DOHH2 (cell line): ENCODE measurements around the gene USB1.

ENCODE experiments used
- EZH2phosphoT487 ChIP-seq: fragments of 200-600 bp; sonication (generic); IDR thresholded peaks from 2 replicates; pipeline ENCODE4 v1.6.1; 2017; ENCODE audit warnings: borderline replicate concordance, mild to moderate bottlenecking, antibody characterized with exemption, low read length, moderate library complexity, mixed read lengths
- TF ChIP-seq, protein P1 (sequence below): fragments of 200-600 bp; sonication (generic); IDR thresholded peaks from one replicate; pipeline ENCODE4 v1.5.1; 2014; ENCODE audit warnings: antibody characterized with exemption, mild to moderate bottlenecking, low read depth, low read length; ENCODE audit not compliant: poor library complexity, severe bottlenecking

DNA sequence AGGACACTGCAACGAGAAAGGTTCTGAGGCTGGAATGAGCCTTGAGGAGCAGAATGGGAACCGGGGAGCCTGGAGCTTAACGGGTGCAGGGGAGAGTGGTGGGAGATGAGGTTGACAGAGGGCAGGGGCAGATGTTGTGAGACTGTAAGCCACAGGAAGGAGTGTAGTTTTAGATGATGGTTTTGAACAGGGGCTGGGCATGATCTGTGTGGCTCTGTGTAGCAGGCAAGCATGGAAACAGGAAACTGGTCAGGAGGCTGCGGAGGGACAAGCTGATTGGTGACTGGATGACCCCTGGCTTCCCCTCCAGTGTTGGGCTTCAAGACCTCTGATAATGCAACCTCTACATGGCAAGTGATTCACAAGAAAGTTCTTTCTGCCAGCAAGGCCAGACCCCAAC is 28.9 kb upstream of the USB1 start:
- TF ChIP-seq, protein P1, sequence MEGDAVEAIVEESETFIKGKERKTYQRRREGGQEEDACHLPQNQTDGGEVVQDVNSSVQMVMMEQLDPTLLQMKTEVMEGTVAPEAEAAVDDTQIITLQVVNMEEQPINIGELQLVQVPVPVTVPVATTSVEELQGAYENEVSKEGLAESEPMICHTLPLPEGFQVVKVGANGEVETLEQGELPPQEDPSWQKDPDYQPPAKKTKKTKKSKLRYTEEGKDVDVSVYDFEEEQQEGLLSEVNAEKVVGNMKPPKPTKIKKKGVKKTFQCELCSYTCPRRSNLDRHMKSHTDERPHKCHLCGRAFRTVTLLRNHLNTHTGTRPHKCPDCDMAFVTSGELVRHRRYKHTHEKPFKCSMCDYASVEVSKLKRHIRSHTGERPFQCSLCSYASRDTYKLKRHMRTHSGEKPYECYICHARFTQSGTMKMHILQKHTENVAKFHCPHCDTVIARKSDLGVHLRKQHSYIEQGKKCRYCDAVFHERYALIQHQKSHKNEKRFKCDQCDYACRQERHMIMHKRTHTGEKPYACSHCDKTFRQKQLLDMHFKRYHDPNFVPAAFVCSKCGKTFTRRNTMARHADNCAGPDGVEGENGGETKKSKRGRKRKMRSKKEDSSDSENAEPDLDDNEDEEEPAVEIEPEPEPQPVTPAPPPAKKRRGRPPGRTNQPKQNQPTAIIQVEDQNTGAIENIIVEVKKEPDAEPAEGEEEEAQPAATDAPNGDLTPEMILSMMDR = no peak
- TF ChIP-seq EZH2phosphoT487 = no peak
